K562 (cell line): ENCODE data around the gene WASF3. TPM values are rescaled to one million over a fixed set of nuclear protein-coding genes. Genes with fewer than 3 reads are reported as not detected.

Experiments
- ATAC-seq: fragments of 200-7000 bp; cut with Tn5 transposase; 3 replicates; pipeline ENCODE4 v1.9.1; 2020; ENCODE audit warnings: moderate library complexity
- BruUV-seq: library from RNA; stranded (reverse); fragments of 400-500 nt; replicated peaks from 2 replicates; lab custom pipeline; 2021; lab: Mats Ljungman, UMichigan
- CTCF ChIA-PET: fragments of 300-600 bp; formaldehyde crosslinking; extraction: SDS; loops from one replicate; lab custom pipeline; 2021; ENCODE audit warnings: low intra/inter-chr PET ratio; lab: Yijun Ruan, JAX
- POLR2A ChIA-PET: fragments of 300-600, 350-650 bp; sonication (Branson Sonifier 250); formaldehyde crosslinking; extraction: SDS; loops from one replicate; lab custom pipeline; 2021; ENCODE audit warnings: antibody characterized with exemption, inconsistent platforms; lab: Yijun Ruan, JAX
- DNase-seq, 4 experiments: peaks; one replicate each; pipeline versions ENCODE4 v3.0.0 to v3.0.0-alpha.2; 2011 to 2018; ENCODE audit warnings: low spot score in 3 of 4, mixed read lengths in 3 of 4; ENCODE audit errors: extremely low read depth in 1 of 4
- FAIRE-seq: peaks from 2 replicates; lab custom pipeline; 2011; peaks lifted over from hg19 to GRCh38; lab: Jason Lieb, UNC
- H2AFZ ChIP-seq: 2 replicates; pipeline ENCODE4 v1.6.0; 2011; ENCODE audit warnings: low read depth, low read length, control low read depth, inconsistent platforms
- H3K27ac ChIP-seq: fragments of 200-600 bp; 3 replicates; pipeline ENCODE4 v1.8.0; 2011; ENCODE audit warnings: low read depth, mild to moderate bottlenecking, control low read depth, inconsistent platforms, low read length, moderate library complexity, mixed read lengths; ENCODE audit errors: extremely low read depth
- H3K27me3 ChIP-seq, 2 experiments: fragments of 300-600 bp in 1 of 2; 2 replicates in 1 of 2; 3 replicates in 1 of 2; pipeline versions ENCODE4 v1.6.0 to v1.8.0; 2011; ENCODE audit warnings: inconsistent platforms in 2 of 2, low read length in 2 of 2, mild to moderate bottlenecking in 1 of 2, mixed read lengths in 1 of 2, moderate library complexity in 1 of 2; ENCODE audit not compliant: control insufficient read depth in 2 of 2, insufficient read depth in 2 of 2
- H3K36me3 ChIP-seq: fragments of 300-600 bp; 3 replicates; pipeline ENCODE4 v1.8.0; 2011; ENCODE audit warnings: mild to moderate bottlenecking, low read length, inconsistent platforms; ENCODE audit not compliant: control insufficient read depth, insufficient read depth
- H3K4me1 ChIP-seq, 2 experiments: fragments of 200-600 bp in 1 of 2; replicated peaks in 1 of 2; 2 replicates in 1 of 2; 3 replicates in 1 of 2; pipeline versions ENCODE4 v1.5.1 to v1.8.0; 2011; ENCODE audit warnings: inconsistent platforms in 2 of 2, low read length in 2 of 2, mild to moderate bottlenecking in 1 of 2, mixed read lengths in 1 of 2, moderate library complexity in 1 of 2; ENCODE audit not compliant: control insufficient read depth in 2 of 2, insufficient read depth in 2 of 2
- H3K4me2 ChIP-seq: 2 replicates; pipeline ENCODE4 v1.6.1; 2011; ENCODE audit warnings: low read length, control low read depth, inconsistent platforms, mixed read lengths; ENCODE audit not compliant: insufficient read depth
- H3K4me3 ChIP-seq: fragments of 200-600 bp; sonication (generic), shearing (Covaris generic); 2 replicates; pipeline ENCODE4 v1.5.1; 2016; ENCODE audit warnings: control low read depth, inconsistent platforms
- H3K79me2 ChIP-seq: fragments of 200-600 bp; 3 replicates; pipeline ENCODE4 v1.8.0; 2011; ENCODE audit warnings: low read length, inconsistent platforms; ENCODE audit not compliant: control insufficient read depth, insufficient read depth
- H3K9ac ChIP-seq, 2 experiments: 2 replicates each; pipeline versions ENCODE4 v1.6.0 to v1.6.1; 2011; ENCODE audit warnings: low read depth in 2 of 2, low read length in 2 of 2, control low read depth in 1 of 2, inconsistent platforms in 1 of 2, mild to moderate bottlenecking in 1 of 2, mixed read lengths in 1 of 2; ENCODE audit not compliant: insufficient read depth in 1 of 2
- H3K9me1 ChIP-seq: one replicate; pipeline ENCODE4 v1.6.0; 2011; ENCODE audit warnings: inconsistent platforms, mild to moderate bottlenecking, low read length, moderate library complexity; ENCODE audit not compliant: control insufficient read depth, insufficient read depth
- H3K9me3 ChIP-seq: replicated peaks from 2 replicates; pipeline ENCODE4 v1.5.1; 2011; ENCODE audit warnings: low read depth, low read length, inconsistent platforms; ENCODE audit not compliant: control insufficient read depth, insufficient read depth
- H4K20me1 ChIP-seq: replicated peaks from 2 replicates; pipeline ENCODE4 v1.6.1; 2011; ENCODE audit warnings: low read length, inconsistent platforms, mixed read lengths; ENCODE audit not compliant: control insufficient read depth, insufficient read depth
- BCOR ChIP-seq: fragments of 450-650 bp; IDR thresholded peaks from 2 replicates; pipeline ENCODE4 v1.6.1; 2016
- TSHZ1 ChIP-seq: fragments of 250-450 bp; sonication (Bioruptor Pico); IDR thresholded peaks from 2 replicates; pipeline ENCODE4 v1.4.0; 2020; ENCODE audit warnings: mild to moderate bottlenecking, moderate library complexity
- WGBS: fragments of 100-300 bp; shearing (Covaris generic); methylation state at CpG from one replicate; pipeline ENCODE4 v1.1.6; 2016; ENCODE audit warnings: low coverage, mixed read lengths; ENCODE audit not compliant: insufficient coverage; ENCODE audit errors: missing lambda C conversion rate; 5-methylcytosine and 5-hydroxymethylcytosine counted together
- in situ Hi-C: fragments of 300-500 bp; cut with MboI; formaldehyde crosslinking; loops from 4 replicates; pipeline ENCODE4 v1.15.0; 2018; ENCODE audit warnings: inconsistent platforms, mixed read lengths
- intact Hi-C: fragments of 100-400 bp; cut with micrococcal nuclease; formaldehyde crosslinking; loops from 2 replicates; pipeline ENCODE4 v1.14.2; 2022
- polyA plus RNA-seq, 8 experiments: library from polyadenylated mRNA; depleted of rRNA in 4 of 8; stranded (reverse) in 5 of 8; unstranded in 3 of 8; fragments of >200 nt; fragmentation: Nextera tagmentation in 2 of 8; fragmentation: Illumina TruSeq in 1 of 8; extraction: Ambion mirVana in 2 of 8; extraction: Trizol in 1 of 8; gene quantifications; 2 replicates each; pipeline versions ENCODE4 v1.2.1 to v1.2.3, GENCODE V29; 2011 to 2014; ENCODE audit warnings: inconsistent platforms in 1 of 8, missing spikeins in 1 of 8
- total RNA-seq, 7 experiments: library from RNA; depleted of rRNA in 6 of 7; stranded (reverse); fragments of >200 nt in 6 of 7; fragmentation: Illumina TruSeq in 2 of 7; extraction: Trizol in 2 of 7; gene quantifications; 2 replicates each; pipeline versions ENCODE4 v1.2.1 to v1.2.3, GENCODE V29; 2011 to 2021; ENCODE audit warnings: low replicate concordance in 1 of 7

Gene WASF3
- total and polyA plus RNA-seq, 9 of the 15 experiments (the other 6 are each of a cell fraction or from before 2014, with no cell fraction given), result 0.04 to 0.43 (median 0.11) TPM

DNA sequence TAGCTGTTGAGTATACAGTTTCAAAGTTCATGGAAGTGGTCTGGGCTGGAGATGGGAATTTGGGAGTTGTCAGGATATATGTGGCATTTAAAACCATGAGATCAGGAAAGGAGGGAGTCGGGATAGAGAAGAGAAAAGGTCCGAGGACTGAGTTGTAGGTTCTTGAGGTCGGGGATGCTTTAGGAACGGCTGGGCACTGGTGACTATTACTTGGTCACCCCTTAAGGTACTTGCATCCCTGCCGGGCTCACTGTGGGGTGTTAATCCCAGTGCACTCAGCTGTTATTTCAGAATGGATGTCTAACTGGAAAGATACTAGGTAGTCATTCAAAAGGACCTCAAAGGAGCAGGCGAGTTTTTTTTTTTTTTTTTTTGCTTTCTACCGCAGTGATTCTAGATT is 34.2 kb downstream of the WASF3 start (continued):
- no peak for TF ChIP-seq TSHZ1 (CRISPR knock-in tag)

GRCh38 chr13:26593661-26594060 is 36.2 kb downstream of the WASF3 start:
- Histone ChIP-seq H3K4me2 (no peak overlapping the region), H3K79me2 (no peaks in the 10 kb centered on the region), H3K4me1 (no peaks in the 10 kb centered on the region), H3K4me3 (no peak overlapping the region), H4K20me1 (no peaks in the 10 kb centered on the region), H3K27ac (no peak overlapping the region), H3K27me3 (no peaks in the 10 kb centered on the region), H3K9me3 (no peaks in the 10 kb centered on the region), H2AFZ (no peak overlapping the region), H3K36me3 (no peaks in the 10 kb centered on the region), H3K9me1 (no peaks in the 10 kb centered on the region), H3K9ac (no peak overlapping the region)
- no peak for ATAC-seq
- ChIA-PET POLR2A (no interaction called here), CTCF (no interaction called here)
- DNase-seq, result no peak
- TF ChIP-seq BCOR, result no peak
- intact Hi-C loops, result no loop called here
- 0% methylated on average over 1 of the region's 1 CpG for WGBS
- BruUV-seq, result no TSS peak
- in situ Hi-C loops, result no loop called here
- FAIRE-seq, result no peak
